H9 (cell line): ENCODE data around the gene ARID1B. TPM values are rescaled to one million over a fixed set of nuclear protein-coding genes. Genes with fewer than 3 reads are reported as not detected.

ENCODE experiments used
- DNase-seq: peaks from one replicate; pipeline ENCODE4 v3.0.0-alpha.2; 2017
- H2AFZ ChIP-seq: one replicate; pipeline ENCODE4 v1.6.1; 2013; ENCODE audit warnings: mild to moderate bottlenecking, low read length, control low read depth, moderate library complexity
- H2AK5ac ChIP-seq: 2 replicates; pipeline ENCODE4 v1.6.1; 2013; ENCODE audit warnings: low read length, control low read depth, mixed read lengths; ENCODE audit not compliant: insufficient read length
- H2BK120ac ChIP-seq: one replicate; pipeline ENCODE4 v1.6.1; 2013; ENCODE audit warnings: low read depth, mild to moderate bottlenecking, low read length, control low read depth, inconsistent platforms; ENCODE audit not compliant: poor library complexity, severe bottlenecking
- H2BK12ac ChIP-seq: 2 replicates; pipeline ENCODE4 v1.6.1; 2013; ENCODE audit warnings: low read length, control low read depth, mixed read lengths, low read depth; ENCODE audit not compliant: insufficient read length
- H2BK15ac ChIP-seq: 2 replicates; pipeline ENCODE4 v1.6.1; 2013; ENCODE audit warnings: low read depth, low read length, control low read depth
- H2BK20ac ChIP-seq: one replicate; pipeline ENCODE4 v1.6.1; 2013; ENCODE audit warnings: low read depth, mild to moderate bottlenecking, low read length, control low read depth, inconsistent platforms; ENCODE audit not compliant: poor library complexity, severe bottlenecking
- H2BK5ac ChIP-seq: 2 replicates; pipeline ENCODE4 v1.6.1; 2013; ENCODE audit warnings: low read length, control low read depth, mixed read lengths; ENCODE audit not compliant: insufficient read length
- H3K14ac ChIP-seq: 2 replicates; pipeline ENCODE4 v1.6.1; 2013; ENCODE audit warnings: low read length, control low read depth; ENCODE audit not compliant: insufficient read depth
- H3K18ac ChIP-seq: 2 replicates; pipeline ENCODE4 v1.6.1; 2013; ENCODE audit warnings: low read depth, mild to moderate bottlenecking, mixed read lengths, low read length, control low read depth; ENCODE audit not compliant: insufficient read length
- H3K23ac ChIP-seq: 2 replicates; pipeline ENCODE4 v1.6.1; 2013; ENCODE audit warnings: low read length, control low read depth, mixed read lengths, low read depth; ENCODE audit not compliant: insufficient read length
- H3K23me2 ChIP-seq: 2 replicates; pipeline ENCODE4 v1.6.1; 2013; ENCODE audit warnings: low read depth, mild to moderate bottlenecking, mixed read lengths, low read length, control low read depth; ENCODE audit not compliant: insufficient read length, poor library complexity, severe bottlenecking
- H3K27ac ChIP-seq: 2 replicates; pipeline ENCODE4 v1.5.1; 2013; ENCODE audit warnings: low read length, control low read depth, mixed read lengths, low read depth; ENCODE audit not compliant: insufficient read length
- H3K27me3 ChIP-seq: 2 replicates; pipeline ENCODE4 v1.6.1; 2013; ENCODE audit warnings: low read length, control low read depth, inconsistent platforms; ENCODE audit not compliant: insufficient read depth
- H3K4ac ChIP-seq: 2 replicates; pipeline ENCODE4 v1.6.1; 2013; ENCODE audit warnings: low read depth, mild to moderate bottlenecking, control low read depth, inconsistent platforms, low read length, moderate library complexity
- H3K4me1 ChIP-seq: 2 replicates; pipeline ENCODE4 v1.6.1; 2013; ENCODE audit warnings: low read length, control low read depth, inconsistent platforms; ENCODE audit not compliant: insufficient read depth
- H3K4me2 ChIP-seq: 2 replicates; pipeline ENCODE4 v1.6.1; 2013; ENCODE audit warnings: low read length, control low read depth, mixed read lengths; ENCODE audit not compliant: insufficient read length, insufficient read depth
- H3K56ac ChIP-seq: 2 replicates; pipeline ENCODE4 v1.6.1; 2013; ENCODE audit warnings: low read depth, mild to moderate bottlenecking, mixed read lengths, low read length, control low read depth; ENCODE audit not compliant: insufficient read length
- H3K79me1 ChIP-seq: 2 replicates; pipeline ENCODE4 v1.6.1; 2013; ENCODE audit warnings: low read depth, mild to moderate bottlenecking, moderate library complexity, low read length, control low read depth, inconsistent platforms; ENCODE audit not compliant: insufficient read depth, poor library complexity, severe bottlenecking
- H3K79me2 ChIP-seq: 2 replicates; pipeline ENCODE4 v1.6.1; 2013; ENCODE audit warnings: low read length, control low read depth, inconsistent platforms; ENCODE audit not compliant: insufficient read depth
- H3K9ac ChIP-seq: 2 replicates; pipeline ENCODE4 v1.6.1; 2013; ENCODE audit warnings: low read length, control low read depth, mixed read lengths; ENCODE audit not compliant: insufficient read length; ENCODE audit errors: extremely low read depth
- H3K9me3 ChIP-seq: one replicate; pipeline ENCODE4 v1.6.1; 2013; ENCODE audit warnings: low read depth, low read length, inconsistent platforms; ENCODE audit not compliant: control insufficient read depth
- H3T11ph ChIP-seq: one replicate; pipeline ENCODE4 v1.6.1; 2013; ENCODE audit warnings: mild to moderate bottlenecking, low read length, control low read depth, inconsistent platforms
- H4K20me1 ChIP-seq: one replicate; pipeline ENCODE4 v1.6.1; 2013; ENCODE audit not compliant: control insufficient read depth, insufficient read length, insufficient read depth
- H4K5ac ChIP-seq: 2 replicates; pipeline ENCODE4 v1.6.1; 2013; ENCODE audit warnings: low read depth, mild to moderate bottlenecking, mixed read lengths, low read length, control low read depth; ENCODE audit not compliant: insufficient read length
- H4K8ac ChIP-seq: replicated peaks from 2 replicates; pipeline ENCODE4 v1.6.1; 2013; ENCODE audit warnings: low read length, control low read depth, mixed read lengths, low read depth; ENCODE audit not compliant: insufficient read length
- H4K91ac ChIP-seq: 2 replicates; pipeline ENCODE4 v1.6.1; 2013; ENCODE audit warnings: low read depth, mild to moderate bottlenecking, moderate library complexity, mixed read lengths, low read length, control low read depth; ENCODE audit not compliant: insufficient read length
- H3K27ac Mint-ChIP-seq, 3 experiments: 2 replicates in 2 of 3; 3 replicates in 1 of 3; pipeline ENCODE4 v1.8.0; 2020 to 2021; ENCODE audit warnings: mixed read lengths in 3 of 3, mild to moderate bottlenecking in 1 of 3, moderate library complexity in 1 of 3
- H3K27me3 Mint-ChIP-seq: 2 replicates; pipeline ENCODE4 v1.8.0; 2021; ENCODE audit warnings: low read depth, mild to moderate bottlenecking, moderate library complexity, mixed read lengths
- H3K36me3 Mint-ChIP-seq, 3 experiments: 2 replicates in 2 of 3; 3 replicates in 1 of 3; pipeline ENCODE4 v1.8.0; 2020 to 2021; ENCODE audit warnings: low read depth in 3 of 3, mixed read lengths in 3 of 3; ENCODE audit not compliant: insufficient read depth in 1 of 3
- H3K4me1 Mint-ChIP-seq, 2 experiments: 2 replicates each; pipeline ENCODE4 v1.8.0; 2020; ENCODE audit warnings: mixed read lengths in 2 of 2
- H3K4me3 Mint-ChIP-seq, 2 experiments: 2 replicates in 1 of 2; 3 replicates in 1 of 2; pipeline ENCODE4 v1.8.0; 2020 to 2021; ENCODE audit warnings: mild to moderate bottlenecking in 2 of 2, mixed read lengths in 2 of 2, moderate library complexity in 1 of 2
- H3K9me3 Mint-ChIP-seq, 2 experiments: 2 replicates in 1 of 2; 3 replicates in 1 of 2; pipeline ENCODE4 v1.8.0; 2020; ENCODE audit warnings: mild to moderate bottlenecking in 2 of 2, mixed read lengths in 2 of 2, moderate library complexity in 1 of 2
- CTCF ChIP-seq: fragments of 200-600 bp; sonication (generic); conservative IDR thresholded peaks from 3 replicates; pipeline ENCODE4 v1.8.0; 2021; ENCODE audit warnings: antibody characterized with exemption, mild to moderate bottlenecking
- WGBS: extraction: QIAGEN DNeasy Blood & Tissue Kit; methylation state at CpG from one replicate; pipeline ENCODE4 v1.1.7; 2013; ENCODE audit warnings: missing lambda C conversion rate, low lambda C conversion rate, mixed read lengths; ENCODE audit not compliant: insufficient read length; ENCODE audit errors: extremely low coverage; 5-methylcytosine and 5-hydroxymethylcytosine counted together
- total RNA-seq: library from RNA; stranded (reverse); gene quantifications from 2 replicates; pipeline ENCODE4 v1.2.1, GENCODE V29; 2021

The ARID1B gene
- total RNA-seq, 1 experiment from 2014 or later: 88.2 TPM

GRCh38 chr6:157144859-157145568, 367.8 kb downstream of the ARID1B start:
- Histone ChIP-seq H2BK120ac (no peak overlapping the region), H2BK15ac (no peak overlapping the region), H3K4ac (no peak overlapping the region), H3K23ac (no peak overlapping the region), H2BK12ac (no peak overlapping the region), H3K79me2 (no peaks in the 10 kb centered on the region), H3T11ph (no peak overlapping the region), H2AK5ac (no peak overlapping the region), H3K9me3 (no peaks in the 10 kb centered on the region), H2AFZ (no peak overlapping the region), H3K23me2 (no peaks in the 10 kb centered on the region), H4K20me1 (no peaks in the 10 kb centered on the region), H3K4me1 (peaks cover 4% of the 10 kb centered on the region; the same call in 1 of the 2 replicates), H3K27ac (no peak overlapping the region), H3K79me1 (no peaks in the 10 kb centered on the region), H3K18ac (no peak overlapping the region), H4K91ac (no peak overlapping the region), H3K14ac (no peak overlapping the region), H3K9ac (no peak overlapping the region), H2BK20ac (no peak overlapping the region), H3K56ac (no peak overlapping the region), H3K27me3 (no peaks in the 10 kb centered on the region), H4K5ac (no peak overlapping the region), H3K4me2 (no peak overlapping the region), H2BK5ac (no peak overlapping the region), H4K8ac (no peak overlapping the region)
- Mint-ChIP-seq H3K4me3 (no peak overlapping the region), H3K27ac (peak overlapping the region; percentile 66 to 95 (median 93)), H3K27me3 (no peaks in the 10 kb centered on the region; the same call in 1 of the 2 replicates), H3K36me3 (peaks cover 12 to 32% (median 24%) of the 10 kb centered on the region in 3 experiments), H3K9me3 (peaks cover 0 to 4% of the 10 kb centered on the region in 2 experiments; a peak in 2 of 5 replicates), H3K4me1 (peaks cover 29 to 33% of the 10 kb centered on the region in 2 experiments)
- no peak for TF ChIP-seq CTCF
- WGBS: no CpG with 5 or more reads among the region's 19 CpGs
- no peak for DNase-seq
